22Rv1 (cell line): Measurements from ENCODE around the gene TPI1.

Experiments
- CTCF ChIP-seq: fragments of 450-650 bp; IDR thresholded peaks from 2 replicates; pipeline ENCODE4 v1.5.1; 2017; ENCODE audit warnings: mild to moderate bottlenecking
- ZFX ChIP-seq: fragments of 450-650 bp; IDR thresholded peaks from 2 replicates; pipeline ENCODE4 v1.6.1; 2017; ENCODE audit warnings: antibody characterized with exemption, borderline replicate concordance

DNA sequence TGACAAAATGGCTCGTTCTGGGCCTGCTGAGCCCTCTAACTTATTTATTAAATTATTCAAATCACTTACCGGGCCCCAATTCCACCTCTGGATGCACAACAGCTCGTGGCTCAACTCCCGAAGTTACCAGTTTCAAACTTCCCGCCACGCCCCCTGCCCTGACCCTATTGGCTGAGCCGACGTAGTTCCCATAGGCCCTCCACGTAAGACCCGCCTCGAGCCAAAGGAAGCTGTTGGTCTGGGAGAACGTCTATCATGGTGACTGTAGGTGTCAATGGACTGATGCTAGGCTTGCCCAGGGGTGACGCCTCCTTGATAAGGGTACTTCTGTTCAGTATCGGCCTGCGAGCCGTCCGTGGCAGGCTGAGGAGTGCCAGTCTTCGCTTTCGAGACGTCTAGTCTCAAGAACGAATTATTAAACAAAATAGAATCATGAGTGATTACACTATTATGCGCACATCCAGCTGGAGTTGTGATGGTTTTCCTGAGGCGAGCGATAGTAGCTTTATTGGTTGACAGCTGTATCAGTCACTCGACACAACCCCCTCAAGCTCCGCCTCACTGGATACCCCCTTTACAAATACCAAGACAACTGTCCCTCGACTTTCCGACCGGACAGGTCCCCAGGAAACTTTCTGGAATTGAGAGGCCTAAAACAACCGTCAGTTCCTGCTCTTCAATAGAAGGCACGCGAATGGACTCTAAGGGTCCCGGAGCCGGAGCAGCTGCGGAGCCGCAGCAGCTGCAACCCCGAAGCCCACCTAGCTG, 16.0 kb upstream of the TPI1 start, which contains the start of gene CDCA3:
- TF ChIP-seq CTCF: no peak
- TF ChIP-seq ZFX: no peak
